ENCODE measurements around the gene MICAL3.
"Not testable (repeated sequence)": the region's sequence is repeated elsewhere in the genome, so short reads cannot be mapped to it uniquely, and the experiment has no call there.

Gene MICAL3

GRCh38 chr22:18000441-18001039 is 23.8 kb downstream of the MICAL3 start:
- in situ Hi-C loops (cut with HindIII; ENCODE audit: low sequenced_read_pairs) = no loop called here

- in situ Hi-C loops (cut with HindIII; ENCODE audit: low sequenced_read_pairs) = no loop called here
Observed at GRCh38 chr22:17999851-18000250, 24.5 kb downstream of the MICAL3 start.

- in situ Hi-C loops (cut with HindIII; ENCODE audit: low sequenced_read_pairs) = no loop called here
Observed at GRCh38 chr22:17998913-17999312, 25.4 kb downstream of the MICAL3 start.

- in situ Hi-C loops (cut with HindIII; ENCODE audit: low sequenced_read_pairs) = no loop called here
Observed at GRCh38 chr22:17997456-17997855, 26.9 kb downstream of the MICAL3 start.

GRCh38 chr22:17995256-17995655 is 29.1 kb downstream of the MICAL3 start:
- in situ Hi-C loops (cut with HindIII; ENCODE audit: low sequenced_read_pairs) = not testable (repeated sequence)

GRCh38 chr22:17994424-17995108 is 29.8 kb downstream of the MICAL3 start:
- in situ Hi-C loops (cut with HindIII; ENCODE audit: low sequenced_read_pairs) = no loop called here

GRCh38 chr22:17992976-17993375 is 31.4 kb downstream of the MICAL3 start:
- in situ Hi-C loops (cut with HindIII; ENCODE audit: low sequenced_read_pairs) = not testable (repeated sequence)

GRCh38 chr22:17991992-17992391 is 32.4 kb downstream of the MICAL3 start:
- in situ Hi-C loops (cut with HindIII; ENCODE audit: low sequenced_read_pairs) = not testable (repeated sequence)

GRCh38 chr22:17990942-17991341 is 33.4 kb downstream of the MICAL3 start:
- in situ Hi-C loops (cut with HindIII; ENCODE audit: low sequenced_read_pairs) = no loop called here

- in situ Hi-C loops (cut with HindIII; ENCODE audit: low sequenced_read_pairs) = no loop called here
Observed at GRCh38 chr22:17990147-17990546, 34.2 kb downstream of the MICAL3 start.

- in situ Hi-C loops (cut with HindIII; ENCODE audit: low sequenced_read_pairs) = no loop called here
Observed at GRCh38 chr22:17988800-17989513, 35.4 kb downstream of the MICAL3 start.

- in situ Hi-C loops (cut with HindIII; ENCODE audit: low sequenced_read_pairs) = no loop called here
Observed at GRCh38 chr22:17985606-17986005, 38.8 kb downstream of the MICAL3 start.

GRCh38 chr22:17985071-17985470 is 39.3 kb downstream of the MICAL3 start:
- in situ Hi-C loops (cut with HindIII; ENCODE audit: low sequenced_read_pairs) = not testable (repeated sequence)

GRCh38 chr22:17984114-17984513 is 40.2 kb downstream of the MICAL3 start:
- in situ Hi-C loops (cut with HindIII; ENCODE audit: low sequenced_read_pairs) = no loop called here

- in situ Hi-C loops (cut with HindIII; ENCODE audit: low sequenced_read_pairs) = no loop called here
Observed at GRCh38 chr22:17982572-17983141, 41.7 kb downstream of the MICAL3 start.

GRCh38 chr22:17981497-17981896 is 42.9 kb downstream of the MICAL3 start:
- in situ Hi-C loops (cut with HindIII; ENCODE audit: low sequenced_read_pairs) = no loop called here

- in situ Hi-C loops (cut with HindIII; ENCODE audit: low sequenced_read_pairs) = no loop called here
Observed at GRCh38 chr22:17980638-17981051, 43.7 kb downstream of the MICAL3 start.

GRCh38 chr22:17980015-17980590 is 44.3 kb downstream of the MICAL3 start:
- in situ Hi-C loops (cut with HindIII; ENCODE audit: low sequenced_read_pairs) = no loop called here

- in situ Hi-C loops (cut with HindIII; ENCODE audit: low sequenced_read_pairs) = no loop called here
Observed at GRCh38 chr22:17978027-17978426, 46.3 kb downstream of the MICAL3 start.

GRCh38 chr22:17977371-17977770 is 47.0 kb downstream of the MICAL3 start:
- in situ Hi-C loops (cut with HindIII; ENCODE audit: low sequenced_read_pairs) = no loop called here

- in situ Hi-C loops (cut with HindIII; ENCODE audit: low sequenced_read_pairs) = no loop called here
Observed at GRCh38 chr22:17976121-17976520, 48.2 kb downstream of the MICAL3 start.
